ENCODE measurements around the gene SLC2A3.
"Not testable (repeated sequence)": the region's sequence is repeated elsewhere in the genome, so short reads cannot be mapped to it uniquely, and the experiment has no call there.

Gene SLC2A3

GRCh38 chr12:7935590-7936581, at the start of gene SLC2A3:
Gene SLC2A3, minus strand, starts transcription at chr12:7936187. Its CDS starts 153 bp downstream, at chr12:7936034.
- Histone ChIP-seq H3K9ac (ENCODE audit: low read depth, low read length) (peak within 1 kb of the TSS; percentile 88), H3K4me1 (ENCODE audit: insufficient read depth, low read length) (peaks cover 11% of the 10 kb centered on the region)

GRCh38 chr12:7984900-7985299, 48.9 kb upstream of the SLC2A3 start:
- Histone ChIP-seq H3K4me1 (ENCODE audit: insufficient read depth, low read length) (peaks cover 3% of the 10 kb centered on the region; the same call in 1 of the 2 replicates), H3K9ac (ENCODE audit: low read depth, low read length) (no peak overlapping the region), H3K36me3 (ENCODE audit: insufficient read depth, low read length) (no peaks in the 10 kb centered on the region), H3K9me3 (ENCODE audit: control insufficient read depth, insufficient read depth, low read length) (no peaks in the 10 kb centered on the region)

More at GRCh38 chr12:7935590-7936581, at the start of gene SLC2A3:
- Histone ChIP-seq H3K36me3 (ENCODE audit: insufficient read depth, low read length) (peaks cover 35% of the 10 kb centered on the region), H3K9me3 (ENCODE audit: control insufficient read depth, insufficient read depth, low read length) (no peaks in the 10 kb centered on the region)

- not testable (repeated sequence) for H3K9ac ChIP-seq (ENCODE audit: low read depth, low read length); H3K4me1 ChIP-seq (ENCODE audit: insufficient read depth, low read length); H3K9me3 ChIP-seq (ENCODE audit: control insufficient read depth, insufficient read depth, low read length); H3K36me3 ChIP-seq (ENCODE audit: insufficient read depth, low read length)
Measured at GRCh38 chr12:7983460-7983859, 47.5 kb upstream of the SLC2A3 start.

GRCh38 chr12:7983019-7983418, 47.0 kb upstream of the SLC2A3 start:
- not testable (repeated sequence) for H3K9me3 ChIP-seq (ENCODE audit: control insufficient read depth, insufficient read depth, low read length); H3K9ac ChIP-seq (ENCODE audit: low read depth, low read length); H3K4me1 ChIP-seq (ENCODE audit: insufficient read depth, low read length); H3K36me3 ChIP-seq (ENCODE audit: insufficient read depth, low read length)

- H3K36me3 ChIP-seq (ENCODE audit: insufficient read depth, low read length); H3K9ac ChIP-seq (ENCODE audit: low read depth, low read length); H3K4me1 ChIP-seq (ENCODE audit: insufficient read depth, low read length); H3K9me3 ChIP-seq (ENCODE audit: control insufficient read depth, insufficient read depth, low read length): not testable (repeated sequence)
Measured at GRCh38 chr12:7982332-7982735, 46.3 kb upstream of the SLC2A3 start.

GRCh38 chr12:7981446-7981845, 45.5 kb upstream of the SLC2A3 start:
- H3K36me3 ChIP-seq (ENCODE audit: insufficient read depth, low read length): no peaks in the 10 kb centered on the region; the same call in 1 of the 2 replicates
- H3K9ac ChIP-seq (ENCODE audit: low read depth, low read length): no peak overlapping the region
- no peaks in the 10 kb centered on the region for H3K9me3 ChIP-seq (ENCODE audit: control insufficient read depth, insufficient read depth, low read length)
- H3K4me1 ChIP-seq (ENCODE audit: insufficient read depth, low read length): peaks cover 3% of the 10 kb centered on the region; the same call in 1 of the 2 replicates

GRCh38 chr12:7977351-7978124, 41.6 kb upstream of the SLC2A3 start:
- H3K36me3 ChIP-seq (ENCODE audit: insufficient read depth, low read length); H3K4me1 ChIP-seq (ENCODE audit: insufficient read depth, low read length); H3K9ac ChIP-seq (ENCODE audit: low read depth, low read length); H3K9me3 ChIP-seq (ENCODE audit: control insufficient read depth, insufficient read depth, low read length): not testable (repeated sequence)

- Histone ChIP-seq H3K4me1 (ENCODE audit: insufficient read depth, low read length) (no peaks in the 10 kb centered on the region), H3K36me3 (ENCODE audit: insufficient read depth, low read length) (no peaks in the 10 kb centered on the region; the same call in 1 of the 2 replicates), H3K9ac (ENCODE audit: low read depth, low read length) (no peak overlapping the region), H3K9me3 (ENCODE audit: control insufficient read depth, insufficient read depth, low read length) (no peaks in the 10 kb centered on the region; the same call in 1 of the 2 replicates)
Measured at GRCh38 chr12:7973457-7973825, 37.5 kb upstream of the SLC2A3 start.

- no peaks in the 10 kb centered on the region for H3K36me3 ChIP-seq (ENCODE audit: insufficient read depth, low read length)
- no peaks in the 10 kb centered on the region; the same call in 1 of the 2 replicates for H3K9me3 ChIP-seq (ENCODE audit: control insufficient read depth, insufficient read depth, low read length)
- no peaks in the 10 kb centered on the region for H3K4me1 ChIP-seq (ENCODE audit: insufficient read depth, low read length)
- H3K9ac ChIP-seq (ENCODE audit: low read depth, low read length): no peak overlapping the region
Measured at GRCh38 chr12:7972734-7973456, 36.9 kb upstream of the SLC2A3 start.

- H3K9ac ChIP-seq (ENCODE audit: low read depth, low read length); H3K36me3 ChIP-seq (ENCODE audit: insufficient read depth, low read length); H3K9me3 ChIP-seq (ENCODE audit: control insufficient read depth, insufficient read depth, low read length); H3K4me1 ChIP-seq (ENCODE audit: insufficient read depth, low read length): not testable (repeated sequence)
Measured at GRCh38 chr12:7972269-7972668, 36.3 kb upstream of the SLC2A3 start.

- H3K9ac ChIP-seq (ENCODE audit: low read depth, low read length): peak overlapping the region; percentile 68
Measured at GRCh38 chr12:7971765-7972164, 35.8 kb upstream of the SLC2A3 start.

GRCh38 chr12:7970475-7971252, 34.7 kb upstream of the SLC2A3 start:
- Histone ChIP-seq H3K36me3 (ENCODE audit: insufficient read depth, low read length) (no peaks in the 10 kb centered on the region), H3K9ac (ENCODE audit: low read depth, low read length) (peak overlapping the region; percentile 68), H3K4me1 (ENCODE audit: insufficient read depth, low read length) (no peaks in the 10 kb centered on the region), H3K9me3 (ENCODE audit: control insufficient read depth, insufficient read depth, low read length) (no peaks in the 10 kb centered on the region; the same call in 1 of the 2 replicates)

More at GRCh38 chr12:7971765-7972164, 35.8 kb upstream of the SLC2A3 start:
- H3K9me3 ChIP-seq (ENCODE audit: control insufficient read depth, insufficient read depth, low read length); H3K36me3 ChIP-seq (ENCODE audit: insufficient read depth, low read length); H3K4me1 ChIP-seq (ENCODE audit: insufficient read depth, low read length): not testable (repeated sequence)

GRCh38 chr12:7966563-7966962, 30.6 kb upstream of the SLC2A3 start:
- Histone ChIP-seq H3K9me3 (ENCODE audit: control insufficient read depth, insufficient read depth, low read length) (no peaks in the 10 kb centered on the region; the same call in 1 of the 2 replicates), H3K9ac (ENCODE audit: low read depth, low read length) (no peak overlapping the region), H3K36me3 (ENCODE audit: insufficient read depth, low read length) (no peaks in the 10 kb centered on the region), H3K4me1 (ENCODE audit: insufficient read depth, low read length) (no peaks in the 10 kb centered on the region)
